Stimulated activated CD4-positive, alpha-beta T cell treated with anti-CD3 and anti-CD28 coated beads, Interleukin-15, amount 100 ng/mL, for 1 hour (primary cell): ENCODE results near the gene SAMD4B.
A peak's percentile ranks its signal among the peaks of the same experiment; 100 is the strongest.
"Not testable (repeated sequence)": the region's sequence is repeated elsewhere in the genome, so short reads cannot be mapped to it uniquely, and the experiment has no call there.

Experiments used
- DNase-seq, 2 donors: peaks; one replicate each; pipeline ENCODE4 v3.0.0-alpha.2; 2020; ENCODE audit warnings: low read depth in 1 of 2, low spot score in 1 of 2

The SAMD4B gene

GRCh38 chr19:39341719-39342604 lies at the start of gene SAMD4B:
TSS of gene SAMD4B (plus strand) at chr19:39342421. CDS start at chr19:39356894, 14,473 bp downstream.
- peak; percentile 98 to 99 for DNase-seq

GRCh38 chr19:39293394-39293793 lies 48.8 kb upstream of the SAMD4B start:
- DNase-seq, result no peak

GRCh38 chr19:39296055-39296645 lies 46.1 kb upstream of the SAMD4B start, which contains the start of gene IFNL1:
TSS of gene IFNL1 (plus strand) at chr19:39296407. CDS start at chr19:39296422, 15 bp downstream.
- no peak for DNase-seq

GRCh38 chr19:39296906-39297305 lies 45.3 kb upstream of the SAMD4B start:
- no peak for DNase-seq

- no peak for DNase-seq
Measured at GRCh38 chr19:39297931-39298634, 44.1 kb upstream of the SAMD4B start.

GRCh38 chr19:39299404-39299803 lies 42.8 kb upstream of the SAMD4B start:
- DNase-seq, result no peak

- no peak for DNase-seq
Measured at GRCh38 chr19:39299832-39300231, 42.4 kb upstream of the SAMD4B start.

GRCh38 chr19:39301021-39301420 lies 41.2 kb upstream of the SAMD4B start:
- no peak for DNase-seq

GRCh38 chr19:39301562-39301961 lies 40.7 kb upstream of the SAMD4B start:
- DNase-seq, result no peak

GRCh38 chr19:39303373-39304184 lies 38.6 kb upstream of the SAMD4B start:
- DNase-seq, result no peak

GRCh38 chr19:39304185-39304513 lies 38.1 kb upstream of the SAMD4B start:
- DNase-seq, result no peak

GRCh38 chr19:39304701-39305571 lies 37.3 kb upstream of the SAMD4B start:
- DNase-seq, result no peak

GRCh38 chr19:39306075-39306474 lies 36.1 kb upstream of the SAMD4B start:
- DNase-seq, result no peak

- DNase-seq, result no peak
Measured at GRCh38 chr19:39307046-39307821, 35.0 kb upstream of the SAMD4B start.

- no peak for DNase-seq
Measured at GRCh38 chr19:39307822-39308530, 34.2 kb upstream of the SAMD4B start.

GRCh38 chr19:39308531-39309304 lies 33.5 kb upstream of the SAMD4B start:
- no peak for DNase-seq

GRCh38 chr19:39309305-39309670 lies 32.9 kb upstream of the SAMD4B start:
- not testable (repeated sequence) for DNase-seq
